Measurements from ENCODE around the gene LYSMD2. TPM values are rescaled to one million over a fixed set of nuclear protein-coding genes. Genes with fewer than 3 reads are reported as not detected.

Gene LYSMD2
- total RNA-seq, 1 experiment from 2014 or later = 6.0 TPM

DNA sequence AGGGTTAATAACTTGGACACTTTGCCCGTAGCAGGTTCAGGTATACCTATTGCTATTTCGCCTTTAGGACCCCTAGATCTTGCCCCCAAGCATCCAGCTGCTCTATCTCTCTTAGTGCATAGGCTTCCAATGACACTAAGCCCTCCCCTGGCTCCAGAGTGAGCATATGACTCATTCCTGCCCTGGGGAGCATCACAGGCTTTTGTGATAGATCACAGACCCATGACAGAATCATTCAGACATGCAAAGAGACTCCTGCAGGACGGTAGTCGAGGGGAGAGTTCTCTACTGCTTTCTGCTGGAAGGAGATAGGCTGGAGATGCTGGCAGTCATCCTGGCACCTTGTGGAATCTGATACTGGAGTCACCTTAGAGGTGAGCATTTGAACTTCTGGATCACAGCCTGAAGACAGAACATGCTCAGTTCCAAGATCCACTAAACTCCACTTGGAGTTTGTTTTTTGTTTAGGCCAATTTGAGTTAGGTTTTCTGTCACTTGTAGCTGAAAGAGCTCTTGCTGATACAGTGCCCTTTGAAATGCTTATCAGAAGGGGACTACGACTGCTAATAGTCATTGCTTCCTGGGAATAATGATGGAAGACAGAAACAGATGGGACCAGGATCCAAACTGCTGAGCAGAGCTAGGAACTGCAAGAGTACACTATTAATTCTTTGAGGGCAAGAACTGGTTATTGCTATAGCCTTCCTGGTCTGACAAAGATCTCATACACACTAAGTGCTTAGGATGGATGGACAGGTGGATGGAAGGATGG, 11.0 kb downstream of the LYSMD2 start:
- peak; percentile 99 for ATAC-seq
- no peaks in the 10 kb centered on the region for H3K79me2 ChIP-seq (ENCODE audit: low read length)
- H3K9me2 ChIP-seq (replicated peaks; ENCODE audit: low read length) = no peaks in the 10 kb centered on the region
- no peak overlapping the region for H3K4me2 ChIP-seq (ENCODE audit: low read length)
- no peaks in the 10 kb centered on the region for H3K36me3 ChIP-seq (ENCODE audit: low read depth, low read length)
- ChIA-PET POLR2A (ENCODE audit: unreplicated experiment) (interaction anchor here (0.7 kb wide), 1 partner anchor 77 kb away, joined by 3 read pairs; no protein-coding TSS in a partner anchor), CTCF (interaction anchor here (0.6 kb wide), 1 partner anchor 76 kb away, joined by 4 read pairs; no protein-coding TSS in a partner anchor)
- DNase-seq = peak; percentile 86
- no peaks in the 10 kb centered on the region for H3F3A ChIP-seq (ENCODE audit: low read length, unreplicated experiment)
- intact Hi-C loops (cut with micrococcal nuclease) = no loop called here
- no peak overlapping the region for H2AFZ ChIP-seq (ENCODE audit: low read length)
- peaks cover 12% of the 10 kb centered on the region for H3K4me1 ChIP-seq (ENCODE audit: insufficient read depth, low read length)
- peaks cover 5% of the 10 kb centered on the region; the same call in 1 of the 2 replicates for H4K20me1 ChIP-seq (ENCODE audit: low read length)
- TF ChIP-seq EZH2 (IDR thresholded peaks at IDR 0.05; ENCODE audit: low read length, unreplicated experiment) (no peak), EZH2phosphoT487 (IDR thresholded peaks at IDR 0.05; ENCODE audit: borderline replicate concordance, low read length) (no peak)
- TF ChIP-seq, protein P1, sequence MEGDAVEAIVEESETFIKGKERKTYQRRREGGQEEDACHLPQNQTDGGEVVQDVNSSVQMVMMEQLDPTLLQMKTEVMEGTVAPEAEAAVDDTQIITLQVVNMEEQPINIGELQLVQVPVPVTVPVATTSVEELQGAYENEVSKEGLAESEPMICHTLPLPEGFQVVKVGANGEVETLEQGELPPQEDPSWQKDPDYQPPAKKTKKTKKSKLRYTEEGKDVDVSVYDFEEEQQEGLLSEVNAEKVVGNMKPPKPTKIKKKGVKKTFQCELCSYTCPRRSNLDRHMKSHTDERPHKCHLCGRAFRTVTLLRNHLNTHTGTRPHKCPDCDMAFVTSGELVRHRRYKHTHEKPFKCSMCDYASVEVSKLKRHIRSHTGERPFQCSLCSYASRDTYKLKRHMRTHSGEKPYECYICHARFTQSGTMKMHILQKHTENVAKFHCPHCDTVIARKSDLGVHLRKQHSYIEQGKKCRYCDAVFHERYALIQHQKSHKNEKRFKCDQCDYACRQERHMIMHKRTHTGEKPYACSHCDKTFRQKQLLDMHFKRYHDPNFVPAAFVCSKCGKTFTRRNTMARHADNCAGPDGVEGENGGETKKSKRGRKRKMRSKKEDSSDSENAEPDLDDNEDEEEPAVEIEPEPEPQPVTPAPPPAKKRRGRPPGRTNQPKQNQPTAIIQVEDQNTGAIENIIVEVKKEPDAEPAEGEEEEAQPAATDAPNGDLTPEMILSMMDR (conservative IDR thresholded peaks at IDR 0.05; ENCODE audit: low read depth, low read length) = no peak
- H3K9me3 ChIP-seq (ENCODE audit: low read length) = no peaks in the 10 kb centered on the region
- H3K27ac ChIP-seq (ENCODE audit: low read length) = no peak overlapping the region
- no peak overlapping the region for H3K9ac ChIP-seq (ENCODE audit: low read length)
- no peaks in the 10 kb centered on the region for H3K27me3 ChIP-seq (ENCODE audit: low read length)
- no peak overlapping the region for H3K4me3 ChIP-seq (ENCODE audit: low read length)
- BruUV-seq (replicated peaks) = no TSS peak

DNA sequence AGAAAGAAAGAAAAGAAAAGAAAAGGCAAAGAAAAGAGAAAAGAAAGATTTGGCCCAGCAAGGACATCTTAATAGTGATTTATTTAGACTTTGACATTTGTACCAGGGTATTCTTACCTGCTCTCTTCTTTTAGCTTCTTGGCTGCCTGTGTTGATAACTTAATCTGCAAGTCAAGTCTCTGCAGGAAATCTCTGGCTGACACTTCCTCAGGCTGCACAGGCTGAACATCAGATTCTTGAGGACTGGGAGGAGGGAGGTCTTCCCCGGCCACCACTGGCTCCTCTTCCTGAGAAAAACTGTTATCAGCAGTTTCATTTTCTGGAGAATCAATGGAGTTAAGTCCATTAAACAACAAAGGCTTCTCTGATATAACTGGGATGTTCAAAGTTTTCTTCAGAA, 12.8 kb downstream of the LYSMD2 start:
- intact Hi-C loops (cut with micrococcal nuclease) = no loop called here
- H3K27ac ChIP-seq (ENCODE audit: low read length) = no peak overlapping the region
- ChIA-PET POLR2A (ENCODE audit: unreplicated experiment) (no interaction called here), CTCF (no interaction called here)
- no peaks in the 10 kb centered on the region for H3F3A ChIP-seq (ENCODE audit: low read length, unreplicated experiment)
- H3K9me3 ChIP-seq (ENCODE audit: low read length) = no peaks in the 10 kb centered on the region
- ATAC-seq (no peak), DNase-seq (no peak)
- H3K4me1 ChIP-seq (ENCODE audit: insufficient read depth, low read length) = peaks cover 12% of the 10 kb centered on the region
- no peaks in the 10 kb centered on the region for H3K27me3 ChIP-seq (ENCODE audit: low read length)
- TF ChIP-seq EZH2phosphoT487 (IDR thresholded peaks at IDR 0.05; ENCODE audit: borderline replicate concordance, low read length) (no peak), EZH2 (IDR thresholded peaks at IDR 0.05; ENCODE audit: low read length, unreplicated experiment) (no peak)
- TF ChIP-seq, protein P1 (conservative IDR thresholded peaks at IDR 0.05; ENCODE audit: low read depth, low read length) = no peak
- H3K79me2 ChIP-seq (ENCODE audit: low read length) = no peaks in the 10 kb centered on the region
- BruUV-seq (replicated peaks) = no TSS peak
- peaks cover 5% of the 10 kb centered on the region; the same call in 1 of the 2 replicates for H4K20me1 ChIP-seq (ENCODE audit: low read length)
- no peak overlapping the region for H2AFZ ChIP-seq (ENCODE audit: low read length)
- H3K36me3 ChIP-seq (ENCODE audit: low read depth, low read length) = no peaks in the 10 kb centered on the region
- no peak overlapping the region for H3K9ac ChIP-seq (ENCODE audit: low read length)
- H3K9me2 ChIP-seq (replicated peaks; ENCODE audit: low read length) = no peaks in the 10 kb centered on the region
- no peak overlapping the region for H3K4me2 ChIP-seq (ENCODE audit: low read length)
- H3K4me3 ChIP-seq (ENCODE audit: low read length) = no peak overlapping the region

DNA sequence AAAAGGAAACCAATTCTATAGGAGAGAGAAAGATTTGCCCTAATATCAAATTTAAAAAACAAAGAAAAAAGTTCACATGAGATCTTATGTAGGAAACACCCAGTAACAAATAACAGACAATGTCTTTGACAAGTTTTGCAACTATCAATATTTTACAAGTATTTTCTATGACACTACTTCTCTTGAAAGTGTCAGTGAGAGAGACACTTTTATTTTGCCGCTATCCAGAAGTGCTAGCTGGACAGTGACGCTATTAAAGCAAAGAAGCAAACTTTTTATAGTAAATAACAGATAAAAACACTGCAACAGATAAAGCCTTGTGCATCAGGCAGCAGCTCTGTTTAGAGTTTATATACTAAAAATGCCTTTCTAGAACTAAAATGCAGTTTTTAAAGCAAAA, 13.3 kb downstream of the LYSMD2 start:
- H3K27me3 ChIP-seq (ENCODE audit: low read length) = no peaks in the 10 kb centered on the region
- no peak overlapping the region for H3K9ac ChIP-seq (ENCODE audit: low read length)
- intact Hi-C loops (cut with micrococcal nuclease) = no loop called here
- no peaks in the 10 kb centered on the region for H3K36me3 ChIP-seq (ENCODE audit: low read depth, low read length)
- no peaks in the 10 kb centered on the region for H3F3A ChIP-seq (ENCODE audit: low read length, unreplicated experiment)
- no peaks in the 10 kb centered on the region for H3K9me3 ChIP-seq (ENCODE audit: low read length)
- ChIA-PET CTCF (no interaction called here), POLR2A (ENCODE audit: unreplicated experiment) (no interaction called here)
- DNase-seq (no peak), ATAC-seq (no peak)
- TF ChIP-seq EZH2 (IDR thresholded peaks at IDR 0.05; ENCODE audit: low read length, unreplicated experiment) (no peak), EZH2phosphoT487 (IDR thresholded peaks at IDR 0.05; ENCODE audit: borderline replicate concordance, low read length) (no peak)
- TF ChIP-seq, protein P1 (conservative IDR thresholded peaks at IDR 0.05; ENCODE audit: low read depth, low read length) = no peak
- peaks cover 5% of the 10 kb centered on the region; the same call in 1 of the 2 replicates for H4K20me1 ChIP-seq (ENCODE audit: low read length)
- BruUV-seq (replicated peaks) = no TSS peak
- no peaks in the 10 kb centered on the region for H3K9me2 ChIP-seq (replicated peaks; ENCODE audit: low read length)
- H3K4me2 ChIP-seq (ENCODE audit: low read length) = no peak overlapping the region
- H3K4me1 ChIP-seq (ENCODE audit: insufficient read depth, low read length) = peaks cover 12% of the 10 kb centered on the region
- no peak overlapping the region for H2AFZ ChIP-seq (ENCODE audit: low read length)
- H3K4me3 ChIP-seq (ENCODE audit: low read length) = no peak overlapping the region
- no peaks in the 10 kb centered on the region for H3K79me2 ChIP-seq (ENCODE audit: low read length)
- no peak overlapping the region for H3K27ac ChIP-seq (ENCODE audit: low read length)
